HFFc6 (cell line): ENCODE measurements around the gene WDR82. TPM values are rescaled to one million over a fixed set of nuclear protein-coding genes. Genes with fewer than 3 reads are reported as not detected.

Source experiments
- DNase-seq: peaks from one replicate; pipeline ENCODE4 v3.0.0-alpha.2; 2018
- H3K27ac Mint-ChIP-seq: 2 replicates; pipeline ENCODE4 v1.8.0; 2020; ENCODE audit warnings: mild to moderate bottlenecking, mixed read lengths
- H3K27me3 Mint-ChIP-seq: 2 replicates; pipeline ENCODE4 v1.8.0; 2021; ENCODE audit warnings: mild to moderate bottlenecking, moderate library complexity, mixed read lengths; ENCODE audit not compliant: insufficient read depth
- H3K36me3 Mint-ChIP-seq: 2 replicates; pipeline ENCODE4 v1.8.0; 2021; ENCODE audit warnings: low read depth, mixed read lengths
- H3K4me1 Mint-ChIP-seq: 2 replicates; pipeline ENCODE4 v1.8.0; 2020; ENCODE audit warnings: low read depth, mixed read lengths
- H3K4me3 Mint-ChIP-seq: 2 replicates; pipeline ENCODE4 v1.8.0; 2020; ENCODE audit warnings: mild to moderate bottlenecking, moderate library complexity, mixed read lengths
- H3K9me3 Mint-ChIP-seq: 2 replicates; pipeline ENCODE4 v1.8.0; 2020; ENCODE audit warnings: mild to moderate bottlenecking, mixed read lengths
- total RNA-seq, 6 experiments: library from RNA; stranded (reverse); fragmentation: NEBNext Ultra II Directional; extraction: Animal tissue kit (Norgen Biotek cat#: 25700); gene quantifications; 2 replicates in 1 of 6; 3 replicates in 5 of 6; pipeline ENCODE4 v1.2.3, GENCODE V29; 2021
- TF ChIP-seq, protein P1 (sequence below): fragments of 200-600 bp; sonication (generic); IDR thresholded peaks from 2 replicates; pipeline ENCODE4 v1.5.0; 2021; ENCODE audit warnings: antibody characterized with exemption, mild to moderate bottlenecking

The WDR82 gene
- total RNA-seq, 6 experiments from 2014 or later = 55.2 to 62.0 (median 58.6) TPM

DNA sequence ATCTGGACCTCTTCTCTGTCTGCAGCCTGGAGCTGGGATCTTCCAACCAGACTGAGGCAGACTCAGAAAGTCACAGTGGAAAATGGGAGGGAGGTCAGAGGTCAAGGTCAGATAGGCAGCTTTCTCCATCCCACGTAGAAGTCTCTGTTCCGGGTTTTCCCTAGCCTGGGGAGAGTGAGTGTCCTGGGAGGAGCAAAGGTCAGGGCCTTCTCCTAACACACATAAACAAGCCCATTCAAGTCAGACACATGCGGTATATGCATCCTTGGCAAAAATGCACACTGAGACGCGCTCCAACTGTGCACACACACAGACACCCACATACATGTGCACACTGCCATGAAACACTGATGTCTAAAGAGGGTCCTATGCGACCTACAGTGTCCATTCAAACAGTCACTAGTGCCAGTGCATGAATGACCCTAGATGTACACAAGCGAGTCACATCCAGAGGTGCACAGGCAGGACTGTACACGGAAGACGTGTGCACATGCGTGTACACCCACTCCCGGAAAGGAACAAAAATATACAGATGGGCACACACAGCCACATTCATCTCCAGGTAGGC, 40.2 kb downstream of the WDR82 start:
- Mint-ChIP-seq H3K4me1 (peaks cover 43% of the 10 kb centered on the region), H3K27ac (peak overlapping the region; percentile 92)

GRCh38 chr3:52237657-52238172, 40.7 kb downstream of the WDR82 start:
- Mint-ChIP-seq H3K27me3 (peaks cover 1% of the 10 kb centered on the region), H3K36me3 (peaks cover 8% of the 10 kb centered on the region; the same call in 1 of the 2 replicates), H3K4me3 (peak overlapping the region; percentile 100), H3K4me1 (peaks cover 43% of the 10 kb centered on the region), H3K27ac (peak overlapping the region; percentile 92), H3K9me3 (no peaks in the 10 kb centered on the region)
- peak; percentile 89 for DNase-seq
- TF ChIP-seq, protein P1, sequence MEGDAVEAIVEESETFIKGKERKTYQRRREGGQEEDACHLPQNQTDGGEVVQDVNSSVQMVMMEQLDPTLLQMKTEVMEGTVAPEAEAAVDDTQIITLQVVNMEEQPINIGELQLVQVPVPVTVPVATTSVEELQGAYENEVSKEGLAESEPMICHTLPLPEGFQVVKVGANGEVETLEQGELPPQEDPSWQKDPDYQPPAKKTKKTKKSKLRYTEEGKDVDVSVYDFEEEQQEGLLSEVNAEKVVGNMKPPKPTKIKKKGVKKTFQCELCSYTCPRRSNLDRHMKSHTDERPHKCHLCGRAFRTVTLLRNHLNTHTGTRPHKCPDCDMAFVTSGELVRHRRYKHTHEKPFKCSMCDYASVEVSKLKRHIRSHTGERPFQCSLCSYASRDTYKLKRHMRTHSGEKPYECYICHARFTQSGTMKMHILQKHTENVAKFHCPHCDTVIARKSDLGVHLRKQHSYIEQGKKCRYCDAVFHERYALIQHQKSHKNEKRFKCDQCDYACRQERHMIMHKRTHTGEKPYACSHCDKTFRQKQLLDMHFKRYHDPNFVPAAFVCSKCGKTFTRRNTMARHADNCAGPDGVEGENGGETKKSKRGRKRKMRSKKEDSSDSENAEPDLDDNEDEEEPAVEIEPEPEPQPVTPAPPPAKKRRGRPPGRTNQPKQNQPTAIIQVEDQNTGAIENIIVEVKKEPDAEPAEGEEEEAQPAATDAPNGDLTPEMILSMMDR = peak; percentile 35

More for the DNA sequence above, 40.2 kb downstream of the WDR82 start:
- Mint-ChIP-seq H3K36me3 (peaks cover 8% of the 10 kb centered on the region; the same call in 1 of the 2 replicates), H3K4me3 (peak overlapping the region; percentile 100), H3K27me3 (peaks cover 1% of the 10 kb centered on the region), H3K9me3 (no peaks in the 10 kb centered on the region)
- TF ChIP-seq, protein P1 = no peak
- DNase-seq = peak; percentile 22

DNA sequence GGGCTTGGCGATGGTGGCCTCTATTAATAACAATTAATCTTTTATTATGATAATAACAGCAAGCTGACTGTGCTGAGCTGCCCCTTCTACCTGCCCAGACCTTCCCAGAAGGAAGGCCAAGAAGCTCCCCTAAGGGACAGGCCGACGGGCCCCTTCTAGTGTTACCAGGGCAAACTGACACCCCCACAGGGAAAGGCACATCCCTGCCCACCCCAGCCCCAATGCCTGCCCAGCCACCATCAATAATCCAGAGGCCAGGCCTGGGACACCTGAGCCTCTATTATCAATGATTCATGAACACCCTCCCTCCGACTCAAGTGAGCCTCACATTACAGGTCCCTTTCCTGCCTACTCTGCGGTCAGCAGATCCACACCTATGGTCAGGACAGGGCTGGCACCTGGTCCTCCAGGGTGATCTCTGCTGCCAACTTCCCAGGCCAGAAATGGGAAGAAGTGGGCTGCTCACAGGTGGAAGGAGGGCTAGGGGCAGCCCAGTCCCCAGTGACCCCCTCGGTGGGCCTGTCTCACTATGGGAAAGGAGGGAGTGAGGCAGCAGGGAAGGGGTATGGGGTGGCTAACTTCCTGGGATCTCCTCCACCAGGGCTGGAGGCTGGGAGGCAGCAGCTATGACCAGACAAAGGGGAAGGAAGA, 41.3 kb downstream of the WDR82 start:
- Mint-ChIP-seq H3K9me3 (no peaks in the 10 kb centered on the region), H3K36me3 (peaks cover 8% of the 10 kb centered on the region; the same call in 1 of the 2 replicates), H3K27ac (peak overlapping the region; percentile 92), H3K4me1 (peaks cover 43% of the 10 kb centered on the region), H3K27me3 (peaks cover 1% of the 10 kb centered on the region), H3K4me3 (peak overlapping the region; percentile 100)
- no peak for DNase-seq
- TF ChIP-seq, protein P1 = no peak

DNA sequence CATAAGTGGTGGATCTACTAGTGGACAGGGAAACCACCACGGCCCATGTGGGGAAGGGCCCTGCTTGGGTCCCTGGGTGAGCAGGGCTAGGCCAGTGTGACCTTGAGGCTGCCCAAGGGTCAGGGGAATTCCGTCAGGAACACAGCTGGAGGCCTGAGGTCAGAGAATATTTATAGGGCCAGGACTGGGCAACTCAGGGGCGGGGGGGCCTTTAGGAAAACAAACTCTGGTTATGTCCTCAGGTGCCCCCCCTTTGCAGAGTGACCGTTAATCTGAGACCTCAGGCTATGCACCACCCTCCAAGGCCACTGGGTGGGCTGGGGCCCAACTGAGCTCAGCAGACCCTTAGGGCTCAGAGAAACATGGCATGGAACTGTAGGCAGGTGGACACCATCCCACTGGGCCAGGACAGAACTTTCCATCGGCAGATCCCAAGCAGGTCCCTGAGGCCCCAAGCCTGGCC, 42.0 kb downstream of the WDR82 start:
- DNase-seq = no peak
- Mint-ChIP-seq H3K36me3 (peaks cover 8% of the 10 kb centered on the region; the same call in 1 of the 2 replicates), H3K4me3 (no peak overlapping the region), H3K9me3 (no peaks in the 10 kb centered on the region), H3K4me1 (peaks cover 43% of the 10 kb centered on the region), H3K27ac (peak overlapping the region; percentile 61), H3K27me3 (peaks cover 1% of the 10 kb centered on the region)
- TF ChIP-seq, protein P1 = no peak

DNA sequence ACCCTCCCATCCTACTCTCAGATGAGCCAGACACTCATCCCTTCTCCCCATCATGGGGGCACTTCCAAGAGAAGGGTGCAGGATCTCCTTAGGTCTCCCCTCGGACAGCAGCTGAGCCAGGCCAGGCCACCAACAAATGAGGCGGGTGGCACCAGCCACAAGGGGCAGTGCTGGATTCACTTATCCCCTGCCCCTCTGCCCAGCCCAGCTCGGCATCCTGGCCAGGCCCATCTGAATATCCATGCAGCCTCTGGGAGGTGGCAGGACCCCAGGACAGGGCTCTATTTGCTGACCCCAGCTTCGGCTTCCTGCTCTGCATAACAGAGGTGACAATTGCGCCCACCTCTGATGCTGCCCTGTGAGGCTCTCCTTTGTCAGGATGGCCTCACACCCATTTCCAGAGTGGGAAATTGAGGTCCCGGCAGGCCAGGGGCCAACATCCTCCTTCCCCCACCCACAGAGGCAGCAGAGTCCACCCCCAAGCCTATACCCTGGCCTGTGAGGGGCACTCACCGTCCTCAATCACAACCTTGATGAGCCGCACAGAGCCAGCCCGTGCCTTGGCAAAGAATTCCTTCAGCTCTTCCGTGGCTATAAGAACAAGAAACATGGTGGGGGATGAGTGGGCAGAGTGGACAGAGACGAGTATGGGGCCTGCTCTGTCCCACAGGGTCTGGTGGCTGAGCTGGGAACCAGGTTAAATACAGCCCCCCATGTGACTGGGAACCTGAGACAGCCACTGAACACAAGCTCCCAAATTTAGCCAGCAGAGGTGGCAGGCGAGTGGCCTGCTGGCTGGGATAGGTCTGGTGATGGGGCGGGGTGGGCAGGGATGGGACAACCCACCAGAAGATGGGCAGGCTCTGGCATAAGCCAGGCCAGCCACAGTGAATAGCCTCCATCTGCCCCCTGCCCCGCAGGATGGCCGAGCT, 43.7 kb downstream of the WDR82 start:
- no peak overlapping the region for H3K4me3 Mint-ChIP-seq
- TF ChIP-seq, protein P1 = 0 out of 2 replicates have a peak, but pooled peaks have one; percentile 24
- no peak for DNase-seq
- H3K9me3 Mint-ChIP-seq = no peaks in the 10 kb centered on the region
- H3K27ac Mint-ChIP-seq = no peak overlapping the region
- peaks cover 1% of the 10 kb centered on the region for H3K27me3 Mint-ChIP-seq
- H3K4me1 Mint-ChIP-seq = peaks cover 29% of the 10 kb centered on the region
- H3K36me3 Mint-ChIP-seq = peaks cover 6% of the 10 kb centered on the region; the same call in 1 of the 2 replicates
